GM18868 (cell line): ENCODE results near the gene DPYSL3.
"Not testable (repeated sequence)": the region's sequence is repeated elsewhere in the genome, so short reads cannot be mapped to it uniquely, and the experiment has no call there.

Source experiments
- ATAC-seq: cut with Tn5 transposase; IDR thresholded peaks from one replicate; pipeline ENCODE4 v1.9.1; 2021; ENCODE audit warnings: mild to moderate bottlenecking, moderate library complexity; ENCODE audit not compliant: unreplicated experiment

DPYSL3 gene

GRCh38 chr5:147509710-147510651 lies at the start of gene DPYSL3:
Gene DPYSL3 (minus strand): TSS chr5:147510068. CDS start chr5:147509858, 210 bp downstream.
- peak; percentile 60 for ATAC-seq

GRCh38 chr5:147558826-147559225 lies 49.0 kb upstream of the DPYSL3 start:
- ATAC-seq, result peak; percentile 92

- no peak for ATAC-seq
These were observed 48.2 kb upstream of the DPYSL3 start for GRCh38 chr5:147557876-147558745.

- ATAC-seq, result no peak
These were observed 45.3 kb upstream of the DPYSL3 start for GRCh38 chr5:147555176-147555575.

GRCh38 chr5:147554261-147554817 lies 44.5 kb upstream of the DPYSL3 start:
- no peak for ATAC-seq

GRCh38 chr5:147553817-147554216 lies 43.9 kb upstream of the DPYSL3 start:
- ATAC-seq, result not testable (repeated sequence)

GRCh38 chr5:147552897-147553296 lies 43.0 kb upstream of the DPYSL3 start:
- ATAC-seq, result no peak

- no peak for ATAC-seq
These were observed 41.8 kb upstream of the DPYSL3 start for GRCh38 chr5:147551677-147552076.

GRCh38 chr5:147547730-147548129 lies 37.9 kb upstream of the DPYSL3 start:
- no peak for ATAC-seq

GRCh38 chr5:147544556-147544955 lies 34.7 kb upstream of the DPYSL3 start:
- no peak for ATAC-seq

GRCh38 chr5:147539053-147539452 lies 29.2 kb upstream of the DPYSL3 start:
- no peak for ATAC-seq

- ATAC-seq, result no peak
These were observed 28.4 kb upstream of the DPYSL3 start for GRCh38 chr5:147538236-147538635.

GRCh38 chr5:147534172-147534951 lies 24.5 kb upstream of the DPYSL3 start:
- ATAC-seq, result no peak

GRCh38 chr5:147532156-147532555 lies 22.3 kb upstream of the DPYSL3 start:
- no peak for ATAC-seq

GRCh38 chr5:147530530-147531389 lies 20.9 kb upstream of the DPYSL3 start:
- no peak for ATAC-seq

- ATAC-seq, result no peak
These were observed 13.2 kb upstream of the DPYSL3 start for GRCh38 chr5:147523069-147523468.

- no peak for ATAC-seq
These were observed 12.6 kb upstream of the DPYSL3 start for GRCh38 chr5:147522435-147522834.

GRCh38 chr5:147520450-147520849 lies 10.6 kb upstream of the DPYSL3 start:
- ATAC-seq, result no peak

GRCh38 chr5:147519380-147519779 lies 9.5 kb upstream of the DPYSL3 start:
- no peak for ATAC-seq

- ATAC-seq, result no peak
These were observed 7.5 kb upstream of the DPYSL3 start for GRCh38 chr5:147517383-147517782.
